ENCODE results near the gene ALOX15B. TPM values are rescaled to one million over a fixed set of nuclear protein-coding genes. Genes with fewer than 3 reads are reported as not detected.

ALOX15B gene, protein sequence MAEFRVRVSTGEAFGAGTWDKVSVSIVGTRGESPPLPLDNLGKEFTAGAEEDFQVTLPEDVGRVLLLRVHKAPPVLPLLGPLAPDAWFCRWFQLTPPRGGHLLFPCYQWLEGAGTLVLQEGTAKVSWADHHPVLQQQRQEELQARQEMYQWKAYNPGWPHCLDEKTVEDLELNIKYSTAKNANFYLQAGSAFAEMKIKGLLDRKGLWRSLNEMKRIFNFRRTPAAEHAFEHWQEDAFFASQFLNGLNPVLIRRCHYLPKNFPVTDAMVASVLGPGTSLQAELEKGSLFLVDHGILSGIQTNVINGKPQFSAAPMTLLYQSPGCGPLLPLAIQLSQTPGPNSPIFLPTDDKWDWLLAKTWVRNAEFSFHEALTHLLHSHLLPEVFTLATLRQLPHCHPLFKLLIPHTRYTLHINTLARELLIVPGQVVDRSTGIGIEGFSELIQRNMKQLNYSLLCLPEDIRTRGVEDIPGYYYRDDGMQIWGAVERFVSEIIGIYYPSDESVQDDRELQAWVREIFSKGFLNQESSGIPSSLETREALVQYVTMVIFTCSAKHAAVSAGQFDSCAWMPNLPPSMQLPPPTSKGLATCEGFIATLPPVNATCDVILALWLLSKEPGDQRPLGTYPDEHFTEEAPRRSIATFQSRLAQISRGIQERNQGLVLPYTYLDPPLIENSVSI
- under 1 TPM in 1 of 2 donors, not detected in 1; under 0.01 TPM for total RNA-seq

DNA sequence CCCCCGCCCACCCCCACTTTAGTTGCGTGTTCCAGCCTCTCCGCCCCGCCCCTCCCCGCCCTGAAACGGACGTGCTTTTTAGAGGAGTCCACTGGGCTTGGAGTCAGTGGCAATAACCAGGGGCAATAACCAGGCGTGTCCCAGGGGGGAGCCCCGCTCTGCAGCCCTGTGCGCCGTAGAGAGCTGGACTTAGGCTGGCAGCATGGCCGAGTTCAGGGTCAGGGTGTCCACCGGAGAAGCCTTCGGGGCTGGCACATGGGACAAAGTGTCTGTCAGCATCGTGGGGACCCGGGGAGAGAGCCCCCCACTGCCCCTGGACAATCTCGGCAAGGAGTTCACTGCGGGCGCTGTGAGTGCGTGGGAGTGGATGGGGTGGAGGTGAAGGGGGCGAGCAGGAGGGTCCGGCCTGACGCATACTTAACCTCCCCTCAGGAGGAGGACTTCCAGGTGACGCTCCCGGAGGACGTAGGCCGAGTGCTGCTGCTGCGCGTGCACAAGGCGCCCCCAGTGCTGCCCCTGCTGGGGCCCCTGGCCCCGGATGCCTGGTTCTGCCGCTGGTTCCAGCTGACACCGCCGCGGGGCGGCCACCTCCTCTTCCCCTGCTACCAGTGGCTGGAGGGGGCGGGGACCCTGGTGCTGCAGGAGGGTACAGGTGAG is at the start of gene ALOX15B:
TSS of gene ALOX15B (plus strand) at position 106 of the 657 bp plus-strand sequence. CDS start at position 203, 97 bp downstream.

DNA sequence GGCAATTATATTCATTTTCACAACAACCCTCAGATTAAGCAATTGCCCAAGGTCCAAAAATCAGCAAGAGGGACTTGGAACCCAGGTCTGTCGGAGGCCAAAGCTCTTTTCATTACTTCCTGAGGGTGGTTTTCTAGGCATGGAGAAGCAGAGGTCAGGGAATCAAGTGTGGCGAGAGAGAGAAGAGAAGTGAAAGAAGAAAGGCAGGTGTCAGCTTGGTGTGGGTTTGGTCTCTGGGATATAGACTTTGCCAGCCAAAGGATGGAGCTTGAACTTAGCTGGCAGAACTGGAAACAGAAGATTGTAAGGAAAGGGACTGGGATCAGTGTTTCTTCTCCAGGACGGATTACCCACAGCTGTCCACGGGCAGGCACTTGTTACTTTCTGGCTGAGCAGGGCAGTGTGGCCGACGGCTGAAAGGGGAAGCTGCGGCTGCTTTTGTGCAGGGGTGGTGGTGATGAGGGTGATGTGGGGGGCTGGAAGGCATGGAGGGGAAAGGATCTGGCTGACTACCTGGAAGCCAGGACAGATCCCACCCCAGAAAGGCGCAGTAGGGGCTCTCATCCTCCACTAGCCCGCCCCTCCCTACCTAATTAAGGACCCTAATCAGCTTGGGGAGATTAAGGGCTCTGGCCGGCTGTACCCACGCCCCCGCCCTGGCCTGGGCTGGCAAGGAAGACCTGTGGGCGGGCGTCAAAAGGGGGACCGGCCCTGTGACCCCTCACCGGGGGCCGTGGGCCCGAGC is 36.7 kb upstream of the ALOX15B start, which contains the start of gene GUCY2D:
TSS of gene GUCY2D (plus strand) at position 640 of the 745 bp plus-strand sequence. CDS start 433 bp downstream, outside the sequence.

DNA sequence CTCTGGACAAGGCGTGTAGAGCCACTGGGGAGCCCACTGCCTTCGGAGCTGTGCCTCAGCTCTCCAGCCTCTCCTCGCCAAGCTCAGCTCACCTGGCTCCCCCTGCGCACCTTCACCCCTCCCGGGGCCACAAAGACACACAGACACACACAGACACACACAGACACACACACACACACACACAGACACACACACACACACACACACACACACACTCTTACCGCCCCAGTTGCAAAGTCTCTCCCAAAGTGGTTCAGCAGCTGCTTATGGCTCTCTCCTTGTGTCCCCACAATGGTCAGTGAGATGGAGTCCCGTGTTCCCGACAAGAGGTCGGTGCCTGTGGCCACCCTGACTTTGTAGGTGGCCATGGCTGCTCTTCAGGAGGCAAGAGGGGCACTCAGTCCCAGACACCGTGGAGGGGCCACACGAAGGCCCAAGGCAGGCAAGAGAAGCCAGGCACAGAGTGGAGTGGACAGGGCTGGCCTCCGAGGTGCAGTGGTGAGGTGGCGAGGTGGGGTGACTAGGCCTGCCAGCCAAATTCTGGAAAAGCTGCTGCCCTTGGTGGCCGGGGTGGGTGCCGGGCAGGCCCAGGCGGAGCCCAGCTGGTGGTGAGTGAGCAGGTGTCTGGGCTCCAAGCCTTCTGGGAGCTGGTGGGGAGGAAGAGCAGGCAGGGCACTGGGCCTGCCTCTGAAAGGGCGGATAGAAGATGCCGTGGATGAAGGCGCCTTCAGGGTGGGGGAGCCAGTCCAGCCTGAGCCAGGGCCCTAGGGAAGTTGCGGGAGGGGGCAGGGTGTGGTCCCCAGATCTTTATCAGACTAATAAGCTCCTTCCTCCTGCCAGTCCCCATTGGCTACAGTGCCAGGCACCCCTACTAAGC is 48.5 kb downstream of the ALOX15B start, which contains the start of gene ALOX12B:
TSS of gene ALOX12B (minus strand) at position 642 of the 877 bp plus-strand sequence. CDS start at position 368, 274 bp downstream.

Small RNAs within 50 kb of the gene (small RNA-seq; reads per million reads assigned to genes)
- gene MIR4314, result 0 reads per million in 2 donors

Other genes starting within 250 kb of the ALOX15B start
- 1 to 10 TPM; 3.4 to 3.7 TPM for gene KDM6B, start 204.8 kb upstream of the ALOX15B start, total RNA-seq
- under 1 TPM in 1 of 2 donors, not detected in 1; 0.34 TPM for gene TMEM88, start 184.0 kb upstream of the ALOX15B start, total RNA-seq
- gene NAA38, start 181.5 kb upstream of the ALOX15B start, total RNA-seq, result 10 to 100 TPM; 47.1 to 68.9 TPM
- gene CYB5D1, start 181.1 kb upstream of the ALOX15B start, total RNA-seq, result 1 to 10 TPM; 5.9 to 8.3 TPM
- gene CHD3, start 150.3 kb upstream of the ALOX15B start, total RNA-seq, result 10 to 100 TPM; 46.8 to 69.9 TPM
- 1 to 10 TPM in 1 of 2 donors, under 1 TPM in 1; 1.00 to 1.7 TPM for gene RNF227, start 122.8 kb upstream of the ALOX15B start, total RNA-seq
- gene KCNAB3, start 109.2 kb upstream of the ALOX15B start, total RNA-seq, result under 1 TPM; under 0.01 to 0.69 TPM
- 10 to 100 TPM; 41.3 to 48.6 TPM for gene TRAPPC1, start 107.1 kb upstream of the ALOX15B start, total RNA-seq
- 10 to 100 TPM; 22.3 to 24.8 TPM for gene CNTROB, start 106.9 kb upstream of the ALOX15B start, total RNA-seq
- gene GUCY2D, start 36.4 kb upstream of the ALOX15B start, total RNA-seq, result 1 to 10 TPM in 1 of 2 donors, not detected in 1; 1.4 TPM
- not detected for gene ALOX12B, start 48.7 kb downstream of the ALOX15B start, total RNA-seq
- not detected for gene ALOXE3, start 79.5 kb downstream of the ALOX15B start, total RNA-seq
- under 1 TPM in 1 of 2 donors, not detected in 1; 0.67 TPM for gene HES7, start 85.0 kb downstream of the ALOX15B start, total RNA-seq
- 10 to 100 TPM; 22.0 to 25.5 TPM for gene PER1, start 113.3 kb downstream of the ALOX15B start, total RNA-seq
- gene VAMP2, start 123.9 kb downstream of the ALOX15B start, total RNA-seq, result 1 to 10 TPM; 5.5 to 6.3 TPM
- gene TMEM107, start 137.3 kb downstream of the ALOX15B start, total RNA-seq, result 10 to 100 TPM; 24.1 to 32.0 TPM
- gene BORCS6, start 151.1 kb downstream of the ALOX15B start, total RNA-seq, result 1 to 10 TPM; 6.3 to 8.9 TPM
- gene AURKB, start 171.5 kb downstream of the ALOX15B start, total RNA-seq, result 10 to 100 TPM; 23.7 to 88.6 TPM
- 1 to 10 TPM; 5.0 to 5.5 TPM for gene CTC1, start 209.0 kb downstream of the ALOX15B start, total RNA-seq
- 10 to 100 TPM; 44.7 to 78.3 TPM for gene PFAS, start 210.2 kb downstream of the ALOX15B start, total RNA-seq
- gene RANGRF, start 249.6 kb downstream of the ALOX15B start, total RNA-seq, result 10 to 100 TPM in 1 of 2 donors, 1 to 10 TPM in 1; 8.3 to 14.0 TPM